Measurements from ENCODE around the gene FAM110A.
"Not testable (repeated sequence)": the region's sequence is repeated elsewhere in the genome, so short reads cannot be mapped to it uniquely, and the experiment has no call there.

FAM110A gene

GRCh38 chr20:891058-891705 is 57.7 kb downstream of the FAM110A start:
- Histone ChIP-seq H3K36me3 (ENCODE audit: control insufficient read depth in 1 of 2, insufficient read depth in 2 of 2, low read length in 2 of 2) (no peaks in the 10 kb centered on the region), H3K4me3 (ENCODE audit: low read depth in 1 of 2, low read length in 2 of 2) (no peak overlapping the region), H3K4me1 (ENCODE audit: control insufficient read depth in 1 of 2, insufficient read depth in 2 of 2, low read length in 2 of 2) (peaks cover 0 to 12% of the 10 kb centered on the region in 2 donors), H3K27me3 (ENCODE audit: low read depth, low read length) (no peaks in the 10 kb centered on the region), H3K27ac (ENCODE audit: low read length) (no peak overlapping the region), H3K9me3 (ENCODE audit: control insufficient read depth in 1 of 2, low read length in 2 of 2) (no peaks in the 10 kb centered on the region)

- Histone ChIP-seq H3K9me3 (ENCODE audit: control insufficient read depth in 1 of 2, low read length in 2 of 2) (no peaks in the 10 kb centered on the region), H3K27me3 (ENCODE audit: low read depth, low read length) (no peaks in the 10 kb centered on the region), H3K36me3 (ENCODE audit: control insufficient read depth in 1 of 2, insufficient read depth in 2 of 2, low read length in 2 of 2) (no peaks in the 10 kb centered on the region), H3K4me1 (ENCODE audit: control insufficient read depth in 1 of 2, insufficient read depth in 2 of 2, low read length in 2 of 2) (peaks cover 0 to 12% of the 10 kb centered on the region in 2 donors), H3K27ac (ENCODE audit: low read length) (no peak overlapping the region), H3K4me3 (ENCODE audit: low read depth in 1 of 2, low read length in 2 of 2) (no peak overlapping the region)
These were observed 58.2 kb downstream of the FAM110A start for GRCh38 chr20:891706-892080.

GRCh38 chr20:892371-892770 is 58.9 kb downstream of the FAM110A start:
- not testable (repeated sequence) for H3K27me3 ChIP-seq (ENCODE audit: low read depth, low read length); H3K4me3 ChIP-seq (ENCODE audit: low read depth in 1 of 2, low read length in 2 of 2); H3K36me3 ChIP-seq (ENCODE audit: control insufficient read depth in 1 of 2, insufficient read depth in 2 of 2, low read length in 2 of 2); H3K9me3 ChIP-seq (ENCODE audit: control insufficient read depth in 1 of 2, low read length in 2 of 2); H3K27ac ChIP-seq (ENCODE audit: low read length)
- peaks cover 0 to 12% of the 10 kb centered on the region in 2 donors for H3K4me1 ChIP-seq (ENCODE audit: control insufficient read depth in 1 of 2, insufficient read depth in 2 of 2, low read length in 2 of 2)

Data from muscle layer of duodenum (tissue), 2 donors.